PC-3 (cell line): ENCODE measurements around the gene LGALS4.
"Not testable (repeated sequence)": the region's sequence is repeated elsewhere in the genome, so short reads cannot be mapped to it uniquely, and the experiment has no call there.

Experiments used
- EZH2 ChIP-seq: fragments of 300-600 bp; sonication (generic); IDR thresholded peaks from one replicate; pipeline ENCODE4 v1.6.1; 2017; ENCODE audit warnings: antibody characterized with exemption, mild to moderate bottlenecking, low read length; ENCODE audit not compliant: unreplicated experiment
- EZH2phosphoT487 ChIP-seq: fragments of 300-600 bp; sonication (generic); IDR thresholded peaks from 2 replicates; pipeline ENCODE4 v1.6.1; 2018; ENCODE audit warnings: mild to moderate bottlenecking, antibody characterized with exemption, low read length, borderline replicate concordance
- TF ChIP-seq, protein P1 (sequence below): fragments of 300-600 bp; sonication (generic); conservative IDR thresholded peaks from 2 replicates; pipeline ENCODE4 v1.5.1; 2017; ENCODE audit warnings: antibody characterized with exemption, low read depth, mild to moderate bottlenecking, low read length

DNA sequence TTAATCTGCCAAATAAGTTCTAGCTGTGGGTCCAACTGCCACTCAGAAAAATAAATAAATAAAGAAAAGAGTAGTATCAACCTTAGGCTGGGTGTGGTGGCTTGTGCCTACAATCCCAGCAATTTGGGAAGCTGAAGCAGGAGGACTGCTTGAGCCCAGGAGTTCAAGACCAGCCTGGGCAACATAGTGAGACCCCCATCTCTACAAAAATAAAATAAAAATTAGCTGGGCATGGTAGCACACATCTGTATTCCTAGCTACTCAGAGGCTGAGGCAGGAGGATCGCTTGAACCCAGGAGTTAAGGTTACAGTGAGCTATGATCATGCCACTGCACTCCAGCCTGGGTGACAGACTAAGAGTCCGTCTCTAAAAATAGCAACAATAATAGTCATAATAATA, 1.2 kb upstream of the LGALS4 start:
- TF ChIP-seq, protein P1, sequence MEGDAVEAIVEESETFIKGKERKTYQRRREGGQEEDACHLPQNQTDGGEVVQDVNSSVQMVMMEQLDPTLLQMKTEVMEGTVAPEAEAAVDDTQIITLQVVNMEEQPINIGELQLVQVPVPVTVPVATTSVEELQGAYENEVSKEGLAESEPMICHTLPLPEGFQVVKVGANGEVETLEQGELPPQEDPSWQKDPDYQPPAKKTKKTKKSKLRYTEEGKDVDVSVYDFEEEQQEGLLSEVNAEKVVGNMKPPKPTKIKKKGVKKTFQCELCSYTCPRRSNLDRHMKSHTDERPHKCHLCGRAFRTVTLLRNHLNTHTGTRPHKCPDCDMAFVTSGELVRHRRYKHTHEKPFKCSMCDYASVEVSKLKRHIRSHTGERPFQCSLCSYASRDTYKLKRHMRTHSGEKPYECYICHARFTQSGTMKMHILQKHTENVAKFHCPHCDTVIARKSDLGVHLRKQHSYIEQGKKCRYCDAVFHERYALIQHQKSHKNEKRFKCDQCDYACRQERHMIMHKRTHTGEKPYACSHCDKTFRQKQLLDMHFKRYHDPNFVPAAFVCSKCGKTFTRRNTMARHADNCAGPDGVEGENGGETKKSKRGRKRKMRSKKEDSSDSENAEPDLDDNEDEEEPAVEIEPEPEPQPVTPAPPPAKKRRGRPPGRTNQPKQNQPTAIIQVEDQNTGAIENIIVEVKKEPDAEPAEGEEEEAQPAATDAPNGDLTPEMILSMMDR = not testable (repeated sequence)
- not testable (repeated sequence) for TF ChIP-seq EZH2, EZH2phosphoT487
